HL-60/S4 (cell line): Measurements from ENCODE around the gene ZNF214.
"Not testable (repeated sequence)": the region's sequence is repeated elsewhere in the genome, so short reads cannot be mapped to it uniquely, and the experiment has no call there.

Source experiments
- in situ Hi-C: fragments of 300-500 bp; cut with MboI; formaldehyde crosslinking; loops from 2 replicates; pipeline ENCODE4 v1.14.3; 2022; ENCODE audit warnings: low sequenced_read_pairs

Gene ZNF214

DNA sequence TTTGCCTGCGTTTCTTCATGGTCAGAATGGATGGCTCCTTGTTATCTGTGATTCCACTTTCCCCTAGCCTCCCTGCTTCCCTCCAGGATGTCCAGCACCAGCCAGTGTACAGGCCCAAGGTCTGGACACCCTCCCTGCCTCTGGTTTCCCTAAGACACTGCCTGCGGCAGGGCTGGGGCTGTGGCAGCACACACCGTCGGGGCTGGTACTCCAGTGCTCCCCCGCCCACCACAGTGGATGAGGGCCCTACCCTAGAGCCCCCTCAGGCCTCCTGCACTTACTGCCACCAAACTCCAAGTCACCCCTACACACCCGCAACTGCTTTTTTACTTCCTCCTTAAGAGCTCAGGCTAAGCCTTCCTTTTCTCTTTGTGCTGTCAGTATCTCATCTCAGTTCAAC, 28.9 kb downstream of the ZNF214 start:
- in situ Hi-C loops: no loop called here

DNA sequence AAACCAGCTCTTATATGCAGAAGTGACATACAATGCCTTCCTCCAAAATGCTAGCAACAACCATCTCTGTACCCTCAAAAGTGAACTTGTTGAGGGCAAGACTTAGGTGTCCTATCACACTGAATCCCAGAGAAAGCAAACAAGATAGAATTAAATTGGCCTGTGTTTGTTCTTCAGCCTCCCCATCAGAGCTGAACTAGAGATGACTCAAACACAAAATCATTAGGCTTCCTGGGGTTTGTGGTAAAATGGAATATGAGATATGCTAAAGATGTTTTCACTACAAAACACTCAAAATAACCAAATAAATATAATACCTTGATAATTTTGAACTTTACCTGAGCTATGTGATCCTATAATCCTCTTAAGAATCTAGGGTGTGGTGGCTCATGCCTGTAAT, 31.6 kb downstream of the ZNF214 start:
- in situ Hi-C loops: no loop called here

DNA sequence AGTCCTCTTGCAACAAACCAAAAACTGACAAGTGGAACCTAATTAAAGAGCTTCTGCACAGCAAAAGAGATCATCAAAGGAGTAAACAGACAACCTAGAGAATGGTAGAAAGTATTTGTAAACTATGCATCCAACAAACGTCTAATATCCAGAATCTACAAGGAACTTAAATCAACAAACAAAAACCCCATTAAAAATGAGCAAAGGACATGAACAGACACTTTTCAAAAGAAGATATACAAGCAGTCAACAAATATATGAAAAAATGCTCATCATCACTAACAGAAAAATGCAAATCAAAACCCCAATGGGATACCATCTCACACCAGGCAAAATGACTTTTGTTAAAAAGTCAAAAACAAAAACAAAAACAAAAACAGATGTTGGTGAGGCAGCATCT, 33.7 kb downstream of the ZNF214 start:
- in situ Hi-C loops: no loop called here

DNA sequence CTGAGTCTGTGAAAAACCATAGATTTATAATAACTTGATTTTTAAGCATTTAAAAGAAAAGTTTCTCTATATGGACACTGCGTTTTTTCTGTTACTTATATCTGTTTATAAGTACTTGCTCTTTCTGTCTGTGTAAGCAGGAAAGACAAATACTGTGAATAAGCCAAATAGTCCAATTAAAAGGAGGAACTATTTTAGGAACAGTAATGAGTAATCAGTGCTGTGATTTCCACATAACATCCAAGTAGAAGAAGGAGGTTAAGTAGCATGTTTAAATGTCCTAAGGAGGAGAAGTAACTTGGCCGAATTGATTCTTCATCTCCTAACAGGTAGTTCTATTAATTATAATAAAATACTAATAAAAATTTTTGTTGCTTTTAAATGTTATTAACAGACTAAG, 40.8 kb downstream of the ZNF214 start:
- in situ Hi-C loops: no loop called here

DNA sequence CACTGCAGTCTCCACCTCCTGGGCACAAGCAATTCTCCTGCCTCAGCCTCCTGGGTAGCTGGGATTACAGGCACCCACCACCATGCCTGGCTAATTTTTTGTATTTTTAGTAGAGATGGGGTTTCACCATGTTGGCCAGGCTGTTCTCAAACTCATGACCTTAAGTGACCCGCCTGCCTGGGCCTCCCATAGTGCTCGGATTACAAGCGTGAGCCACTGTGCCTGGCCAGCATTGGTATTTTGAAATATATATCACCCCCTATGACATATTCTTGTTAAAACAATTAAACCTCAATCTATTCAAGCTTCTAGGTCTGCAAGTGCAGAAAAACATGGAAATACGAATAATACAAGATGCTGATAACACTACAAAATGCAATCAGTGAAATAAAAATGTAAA, 50.3 kb downstream of the ZNF214 start:
- in situ Hi-C loops: not testable (repeated sequence)

DNA sequence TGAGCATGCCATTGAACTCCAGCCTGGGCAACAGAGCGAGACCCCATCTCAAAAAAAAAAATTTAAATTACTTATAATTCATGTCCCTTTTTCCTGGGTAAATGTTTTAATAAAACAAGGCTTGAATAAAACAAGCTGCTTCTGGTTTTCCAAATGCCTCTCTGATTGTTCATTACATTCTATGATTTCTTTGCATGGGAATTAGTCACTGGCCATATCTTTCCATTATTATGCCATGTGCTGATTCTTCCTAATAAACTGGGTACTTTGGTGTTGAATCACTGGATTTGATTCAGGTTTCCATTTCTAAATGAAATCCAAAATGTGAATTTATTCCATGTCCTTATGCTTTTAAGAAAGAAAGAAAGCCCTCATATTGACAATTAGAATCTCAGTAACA, 51.3 kb downstream of the ZNF214 start:
- in situ Hi-C loops: no loop called here

DNA sequence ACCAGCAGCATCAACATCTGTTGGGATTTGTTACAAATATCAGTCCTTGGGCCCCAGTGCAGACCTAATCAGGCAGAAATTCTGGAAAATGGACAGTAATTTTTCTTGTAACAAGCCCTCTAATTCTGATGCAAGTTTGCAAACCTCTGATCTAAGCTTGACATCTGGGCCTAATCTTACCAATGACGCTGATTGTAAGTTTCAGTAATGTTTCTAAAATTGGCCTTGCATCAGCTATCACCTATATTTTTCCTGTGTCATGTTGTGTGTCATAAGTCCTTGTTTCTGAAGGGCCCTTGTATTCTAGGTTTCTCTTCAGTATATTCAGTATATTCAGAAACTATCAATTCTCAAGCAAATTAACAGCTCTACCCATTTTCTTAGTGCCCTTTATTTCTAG, 57.5 kb downstream of the ZNF214 start:
- in situ Hi-C loops: no loop called here

DNA sequence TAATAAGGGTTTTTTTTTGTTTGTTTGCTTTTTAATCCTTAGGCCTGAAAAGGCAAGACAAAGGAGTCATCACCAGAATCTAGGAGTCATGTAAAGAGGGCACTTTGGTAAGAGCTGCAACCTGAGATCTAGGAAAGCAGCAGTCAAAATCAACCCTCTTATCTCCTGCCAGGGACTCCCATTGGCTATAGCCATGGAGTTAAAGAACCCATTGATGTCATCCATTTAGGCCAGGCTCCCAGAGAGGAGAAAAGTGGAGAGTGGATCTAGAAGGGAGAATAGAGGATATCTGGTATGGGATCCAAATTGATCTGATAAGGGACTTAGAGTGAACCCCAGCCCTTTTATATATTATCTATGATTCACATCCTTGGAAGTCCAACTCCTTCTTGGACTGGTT, 58.0 kb downstream of the ZNF214 start:
- in situ Hi-C loops: no loop called here

DNA sequence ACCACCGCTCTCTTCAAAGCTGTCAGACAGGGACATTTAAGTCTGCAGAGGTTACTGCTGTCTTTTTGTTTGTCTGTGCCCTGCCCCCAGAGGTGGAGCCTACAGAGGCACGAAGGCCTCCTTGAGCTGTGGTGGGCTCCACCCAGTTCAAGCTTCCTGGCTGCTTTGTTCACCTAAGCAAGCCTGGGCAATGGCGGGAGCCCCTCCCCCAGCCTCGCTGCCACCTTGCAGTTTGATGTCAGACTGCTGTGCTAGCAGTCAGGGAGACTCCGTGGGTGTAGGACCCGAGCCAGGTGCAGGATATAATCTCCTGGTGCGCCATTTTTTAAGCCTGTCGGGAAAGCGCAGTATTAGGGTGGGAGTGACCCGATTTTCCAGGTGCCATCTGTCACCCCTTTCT, 65.9 kb downstream of the ZNF214 start:
- in situ Hi-C loops: not testable (repeated sequence)
